ACC112 (cell line): ENCODE data around the gene HNRNPF.
A peak's percentile ranks its signal among the peaks of the same experiment; 100 is the strongest.
"Not testable (repeated sequence)": the region's sequence is repeated elsewhere in the genome, so short reads cannot be mapped to it uniquely, and the experiment has no call there.

Experiments
- H2AFZ ChIP-seq: fragments of 200-600 bp; sonication (generic); one replicate; pipeline ENCODE4 v1.6.0; 2017; ENCODE audit warnings: antibody characterized with exemption, low read length; ENCODE audit not compliant: unreplicated experiment
- H3K27ac ChIP-seq: fragments of 200-600 bp; sonication (generic); 2 replicates; pipeline ENCODE4 v1.5.1; 2014; ENCODE audit warnings: low read depth, mild to moderate bottlenecking, antibody characterized with exemption, low read length, moderate library complexity
- H3K27me3 ChIP-seq: fragments of 200-600 bp; sonication (generic); 2 replicates; pipeline ENCODE4 v1.6.1; 2014; ENCODE audit warnings: mild to moderate bottlenecking, antibody characterized with exemption, low read length, moderate library complexity, mixed read lengths; ENCODE audit not compliant: insufficient read depth
- H3K36me3 ChIP-seq: fragments of 200-600 bp; sonication (generic); 2 replicates; pipeline ENCODE4 v1.6.1; 2016; ENCODE audit warnings: mild to moderate bottlenecking, antibody characterized with exemption, low read length, moderate library complexity, mixed read lengths; ENCODE audit not compliant: insufficient read depth
- H3K4me1 ChIP-seq: fragments of 200-600 bp; sonication (generic); one replicate; pipeline ENCODE4 v1.6.1; 2016; ENCODE audit warnings: low read length, mixed read lengths; ENCODE audit not compliant: insufficient read depth, unreplicated experiment, control insufficient read depth
- H3K4me3 ChIP-seq: fragments of 200-600 bp; sonication (generic); 2 replicates; pipeline ENCODE4 v1.5.1; 2014; ENCODE audit warnings: mild to moderate bottlenecking, low read depth, low read length
- H3K79me2 ChIP-seq: fragments of 200-600 bp; sonication (generic); one replicate; pipeline ENCODE4 v1.6.0; 2016; ENCODE audit warnings: low read length; ENCODE audit not compliant: control insufficient read depth, unreplicated experiment, insufficient read depth

HNRNPF gene

GRCh38 chr10:43395571-43396060, 13.4 kb downstream of the HNRNPF start:
- Histone ChIP-seq H3K79me2 (peaks cover 94% of the 10 kb centered on the region), H3K4me3 (peak overlapping the region; percentile 90), H3K27me3 (no peaks in the 10 kb centered on the region), H3K27ac (peak overlapping the region; percentile 91), H3K4me1 (peaks cover 40% of the 10 kb centered on the region), H3K36me3 (peaks cover 34% of the 10 kb centered on the region), H2AFZ (no peak overlapping the region)

DNA sequence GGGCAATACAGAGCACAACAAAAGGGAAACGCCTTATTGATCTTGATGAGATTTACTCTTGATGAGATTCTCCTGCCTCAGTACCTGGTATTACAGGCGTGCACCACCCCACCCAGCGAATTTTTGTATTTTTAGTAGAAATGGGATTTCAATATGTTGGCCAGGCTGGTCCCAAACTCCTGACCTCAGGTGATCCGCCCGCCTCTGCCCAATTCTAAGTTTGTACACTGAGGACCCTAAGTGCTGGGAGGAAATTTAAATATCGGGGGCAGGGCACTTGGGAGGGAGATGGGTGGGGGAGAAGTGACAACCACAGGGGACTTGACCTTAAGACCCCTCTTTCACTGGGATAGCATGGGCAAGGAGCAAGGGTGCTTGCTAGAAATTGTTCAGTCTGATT, 14.1 kb downstream of the HNRNPF start:
- H3K79me2 ChIP-seq: peaks cover 94% of the 10 kb centered on the region
- peak overlapping the region; percentile 90 for H3K4me3 ChIP-seq
- peaks cover 32% of the 10 kb centered on the region for H3K4me1 ChIP-seq
- H3K36me3 ChIP-seq: peaks cover 39% of the 10 kb centered on the region
- no peak overlapping the region for H3K27ac ChIP-seq
- H3K27me3 ChIP-seq: no peaks in the 10 kb centered on the region
- no peak overlapping the region for H2AFZ ChIP-seq

DNA sequence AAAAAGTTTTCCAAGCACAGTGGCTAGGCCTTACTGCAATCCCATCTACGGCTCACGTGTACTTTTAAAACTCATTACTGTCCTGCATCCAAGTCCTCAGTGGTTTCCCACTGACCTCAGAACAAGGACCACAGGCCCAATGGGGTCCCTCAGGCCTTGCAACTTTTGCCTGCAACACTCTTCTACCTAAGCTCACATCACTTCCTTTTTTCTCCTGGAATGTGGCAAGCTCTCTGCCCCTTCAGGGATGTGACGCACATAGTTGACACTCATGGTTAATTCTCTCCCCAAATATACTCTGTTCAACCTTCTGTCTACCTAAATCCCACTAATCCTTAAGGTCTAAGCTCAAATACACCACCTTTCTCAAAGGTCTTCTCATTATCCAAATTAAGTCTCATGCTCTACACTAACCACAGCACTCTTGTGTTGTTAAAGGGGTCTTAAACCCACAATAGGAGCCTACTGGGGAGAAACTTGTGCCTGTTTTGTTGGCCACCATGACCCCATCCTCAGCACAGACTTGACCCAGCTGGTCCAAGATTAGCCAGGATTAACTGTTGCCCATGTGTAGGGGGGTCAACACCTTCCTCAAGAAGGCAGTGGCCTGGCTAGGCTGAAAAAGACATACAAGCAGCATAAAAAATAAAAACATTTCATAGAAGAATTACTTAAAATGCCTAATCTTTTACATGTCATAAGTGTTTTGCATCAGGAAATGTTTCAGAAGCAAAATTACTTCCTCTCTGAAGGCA, 15.2 kb downstream of the HNRNPF start:
- peaks cover 94% of the 10 kb centered on the region for H3K79me2 ChIP-seq
- no peak overlapping the region for H3K27ac ChIP-seq
- no peak overlapping the region for H2AFZ ChIP-seq
- no peak overlapping the region for H3K4me3 ChIP-seq
- H3K4me1 ChIP-seq: peaks cover 22% of the 10 kb centered on the region
- H3K27me3 ChIP-seq: no peaks in the 10 kb centered on the region
- peaks cover 48% of the 10 kb centered on the region for H3K36me3 ChIP-seq

- Histone ChIP-seq H3K79me2 (peaks cover 93% of the 10 kb centered on the region), H3K4me1 (peaks cover 16% of the 10 kb centered on the region), H3K36me3 (peaks cover 53% of the 10 kb centered on the region)
- H2AFZ ChIP-seq, H3K27ac ChIP-seq, H3K4me3 ChIP-seq, H3K27me3 ChIP-seq: not testable (repeated sequence)
Observed at GRCh38 chr10:43393186-43393585, 15.8 kb downstream of the HNRNPF start.

DNA sequence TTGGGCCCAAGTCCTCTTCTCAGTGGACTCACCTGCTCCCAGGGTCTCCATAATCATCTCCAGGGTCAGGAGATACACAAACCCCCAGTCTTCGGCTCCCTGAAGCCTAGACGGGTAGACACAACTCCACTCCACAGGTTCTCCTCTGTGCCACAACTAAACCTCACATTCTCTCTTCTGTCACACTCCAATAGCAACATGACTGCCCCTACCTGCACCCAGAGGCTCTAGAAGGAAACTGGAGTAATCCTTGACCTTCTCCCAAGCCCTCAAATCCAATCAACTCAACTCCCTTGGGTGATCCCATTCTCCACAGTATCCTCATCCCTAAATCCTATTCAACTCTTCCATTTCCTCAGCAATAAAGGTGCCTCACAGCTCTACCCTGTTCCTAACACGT, 16.2 kb downstream of the HNRNPF start:
- Histone ChIP-seq H2AFZ (no peak overlapping the region), H3K79me2 (peaks cover 90% of the 10 kb centered on the region), H3K27me3 (no peaks in the 10 kb centered on the region), H3K27ac (no peak overlapping the region), H3K4me1 (peaks cover 12% of the 10 kb centered on the region), H3K4me3 (no peak overlapping the region), H3K36me3 (peaks cover 58% of the 10 kb centered on the region)

GRCh38 chr10:43391496-43391895, 17.5 kb downstream of the HNRNPF start:
- Histone ChIP-seq H3K36me3 (peaks cover 69% of the 10 kb centered on the region), H3K27ac (no peak overlapping the region), H3K4me1 (peaks cover 12% of the 10 kb centered on the region), H2AFZ (no peak overlapping the region), H3K79me2 (peaks cover 85% of the 10 kb centered on the region), H3K4me3 (no peak overlapping the region), H3K27me3 (no peaks in the 10 kb centered on the region)

GRCh38 chr10:43390759-43391158, 18.2 kb downstream of the HNRNPF start:
- Histone ChIP-seq H3K27me3 (no peaks in the 10 kb centered on the region), H3K4me3 (no peak overlapping the region), H3K36me3 (peaks cover 70% of the 10 kb centered on the region), H3K27ac (no peak overlapping the region), H3K79me2 (peaks cover 77% of the 10 kb centered on the region), H3K4me1 (peaks cover 12% of the 10 kb centered on the region), H2AFZ (no peak overlapping the region)

GRCh38 chr10:43390333-43390732, 18.7 kb downstream of the HNRNPF start:
- Histone ChIP-seq H2AFZ (no peak overlapping the region), H3K79me2 (peaks cover 73% of the 10 kb centered on the region), H3K36me3 (peaks cover 74% of the 10 kb centered on the region), H3K4me1 (peaks cover 12% of the 10 kb centered on the region), H3K4me3 (no peak overlapping the region), H3K27ac (no peak overlapping the region), H3K27me3 (no peaks in the 10 kb centered on the region)

GRCh38 chr10:43389867-43390266, 19.1 kb downstream of the HNRNPF start:
- H3K4me1 ChIP-seq: peaks cover 12% of the 10 kb centered on the region
- no peaks in the 10 kb centered on the region for H3K27me3 ChIP-seq
- peaks cover 76% of the 10 kb centered on the region for H3K36me3 ChIP-seq
- no peak overlapping the region for H3K27ac ChIP-seq
- H2AFZ ChIP-seq: no peak overlapping the region
- H3K79me2 ChIP-seq: peaks cover 68% of the 10 kb centered on the region
- no peak overlapping the region for H3K4me3 ChIP-seq

DNA sequence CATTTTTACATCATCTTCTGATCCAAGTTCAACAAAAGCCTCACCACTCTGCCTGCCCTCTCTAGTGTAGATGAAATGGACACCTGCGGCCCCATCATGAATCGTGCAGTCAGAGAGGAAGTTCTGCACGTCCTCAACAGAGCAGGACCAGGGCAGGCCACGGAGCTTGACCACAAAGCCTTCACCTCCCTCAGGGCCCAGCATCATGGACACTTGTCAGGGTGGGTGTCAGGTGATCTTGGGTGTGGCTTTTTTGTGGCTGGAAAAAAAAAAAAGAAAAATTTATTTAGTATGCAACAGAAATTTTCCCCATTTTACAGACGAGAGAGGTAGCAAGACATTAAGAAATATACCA, 21.3 kb downstream of the HNRNPF start:
- no peak overlapping the region for H2AFZ ChIP-seq
- H3K27ac ChIP-seq: no peak overlapping the region
- H3K36me3 ChIP-seq: peaks cover 57% of the 10 kb centered on the region
- no peaks in the 10 kb centered on the region for H3K4me1 ChIP-seq
- no peaks in the 10 kb centered on the region for H3K27me3 ChIP-seq
- no peak overlapping the region for H3K4me3 ChIP-seq
- peaks cover 48% of the 10 kb centered on the region for H3K79me2 ChIP-seq

DNA sequence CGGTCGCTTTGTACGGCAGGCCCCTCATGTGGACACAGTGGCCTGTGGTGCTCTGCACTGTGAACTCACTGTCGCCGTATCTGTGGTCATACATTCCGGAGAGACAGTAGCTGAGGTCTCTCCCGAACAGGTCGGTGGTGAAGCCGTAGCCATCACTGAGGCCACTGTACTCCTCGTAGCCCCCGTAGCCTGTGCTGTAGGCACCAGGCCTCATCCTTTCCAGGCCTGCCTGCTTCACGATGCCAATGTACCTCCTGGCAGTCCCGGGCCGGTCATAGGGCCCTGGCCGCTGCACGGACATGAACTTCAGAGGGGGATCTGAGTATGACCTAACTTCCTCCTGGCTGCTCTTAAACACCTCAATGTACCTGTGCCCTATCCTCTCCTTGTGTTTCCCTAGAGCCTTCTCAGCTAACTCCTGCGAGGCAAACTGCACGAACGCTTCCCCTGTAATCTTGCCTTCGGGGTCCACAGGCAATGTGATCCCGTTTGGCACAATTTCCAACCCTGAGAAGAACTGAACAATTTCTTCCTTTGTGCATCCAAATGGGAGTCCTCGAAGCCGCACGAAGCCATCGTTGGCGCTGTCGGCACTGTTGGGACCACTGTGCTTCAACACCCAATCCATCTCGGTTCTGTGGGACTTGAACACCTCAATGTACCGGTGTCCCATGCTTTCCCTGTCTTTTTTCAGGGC, 21.9 kb downstream of the HNRNPF start:
- no peaks in the 10 kb centered on the region for H3K4me1 ChIP-seq
- H3K36me3 ChIP-seq: peaks cover 55% of the 10 kb centered on the region
- no peak overlapping the region for H3K4me3 ChIP-seq
- H2AFZ ChIP-seq: no peak overlapping the region
- H3K27ac ChIP-seq: no peak overlapping the region
- no peaks in the 10 kb centered on the region for H3K27me3 ChIP-seq
- H3K79me2 ChIP-seq: peaks cover 43% of the 10 kb centered on the region
